Peyer's patch (tissue), 4 donors: ENCODE data around the gene DNAH8. TPM values are rescaled to one million over a fixed set of nuclear protein-coding genes. Genes with fewer than 3 reads are reported as not detected.

Experiments used
- DNase-seq, 3 donors: peaks; one replicate each; pipeline ENCODE4 v3.0.0-alpha.2; 2017 to 2019
- H3K27ac ChIP-seq, 4 donors: fragments of 200-600 bp; sonication (generic); one replicate each; pipeline ENCODE4 v1.5.1; 2016 to 2019
- H3K27me3 ChIP-seq, 2 donors: fragments of 200-600 bp; sonication (generic); one replicate each; pipeline ENCODE4 v1.5.1; 2019
- H3K36me3 ChIP-seq, 3 donors: fragments of 200-600 bp; sonication (generic); one replicate each; pipeline ENCODE4 v1.5.1; 2016 to 2019
- H3K4me1 ChIP-seq, 4 donors: fragments of 200-600 bp; sonication (generic); one replicate each; pipeline ENCODE4 v1.5.1; 2016 to 2019
- H3K4me3 ChIP-seq, 4 donors: fragments of 200-600 bp; sonication (generic); 1 replicate in 3 of 4; 2 replicates in 1 of 4; pipeline ENCODE4 v1.5.1; 2016 to 2019; ENCODE audit warnings: mild to moderate bottlenecking in 1 of 4
- H3K9me3 ChIP-seq, 4 donors: fragments of 200-600 bp; sonication (generic); one replicate each; pipeline ENCODE4 v1.5.1; 2016 to 2019; ENCODE audit warnings: mild to moderate bottlenecking in 1 of 4
- CTCF ChIP-seq, 6 experiments: fragments of 450-650 bp in 4 of 6; fragments of 200-600 bp in 2 of 6; sonication (generic) in 1 of 6; IDR thresholded peaks; one replicate each; pipeline ENCODE4 v1.5.1; 2017 to 2019; ENCODE audit warnings: antibody characterized with exemption in 6 of 6, mild to moderate bottlenecking in 3 of 6, moderate library complexity in 1 of 6
- POLR2A ChIP-seq, 2 donors: fragments of 450-650 bp; IDR thresholded peaks; one replicate each; pipeline ENCODE4 v1.5.1; 2017; ENCODE audit warnings: antibody characterized with exemption in 2 of 2, mild to moderate bottlenecking in 2 of 2, moderate library complexity in 2 of 2
- total RNA-seq, 4 donors: library from RNA; depleted of rRNA; stranded (reverse); fragments of >200 nt; gene quantifications; one replicate each; pipeline ENCODE4 v1.1.0, GENCODE V29; 2016

DNAH8 gene
- total RNA-seq, 4 donors from 2014 or later, result 0.83 TPM; not detected in 3

DNA sequence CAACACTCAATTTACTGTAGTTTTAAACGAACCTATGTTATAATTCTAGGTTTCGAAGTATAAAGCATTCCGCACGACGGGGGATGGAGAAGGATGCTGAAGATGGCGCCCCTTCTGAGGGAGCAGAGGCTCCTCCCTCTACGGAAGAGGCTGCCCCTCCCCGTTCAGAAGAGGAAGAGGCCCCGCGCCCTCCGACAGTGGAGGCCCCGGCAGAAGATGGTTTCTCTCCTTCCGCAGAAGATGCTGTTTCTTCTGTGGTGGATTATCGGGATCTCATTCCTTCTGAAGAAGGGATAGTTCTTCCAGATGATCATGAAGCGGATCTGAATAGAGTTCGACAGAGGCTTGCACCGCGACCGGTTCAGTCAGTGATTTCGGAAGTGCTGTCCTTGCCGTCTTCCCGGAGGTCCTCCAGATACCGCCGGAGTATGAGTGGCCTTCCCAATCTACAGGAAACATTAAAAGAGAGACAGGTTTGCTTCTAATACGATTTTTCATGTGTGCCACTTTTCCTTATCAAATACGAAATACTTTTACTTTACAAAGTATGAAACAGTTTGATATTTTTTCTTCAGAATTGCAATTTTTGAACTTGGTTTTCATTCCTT is 7.7 kb downstream of the DNAH8 start:
- Histone ChIP-seq H3K27ac (no peak overlapping the region), H3K4me3 (no peak overlapping the region), H3K36me3 (no peaks in the 10 kb centered on the region), H3K27me3 (no peaks in the 10 kb centered on the region), H3K9me3 (no peaks in the 10 kb centered on the region), H3K4me1 (no peaks in the 10 kb centered on the region)
- no peak for DNase-seq
- TF ChIP-seq CTCF (IDR thresholded peaks at IDR 0.05) (no peak), POLR2A (IDR thresholded peaks at IDR 0.05) (no peak)

GRCh38 chr6:38723783-38724182 is 8.7 kb downstream of the DNAH8 start:
- Histone ChIP-seq H3K4me1 (no peaks in the 10 kb centered on the region), H3K27ac (no peak overlapping the region), H3K36me3 (no peaks in the 10 kb centered on the region), H3K27me3 (no peaks in the 10 kb centered on the region), H3K4me3 (no peak overlapping the region), H3K9me3 (no peaks in the 10 kb centered on the region)
- TF ChIP-seq CTCF (IDR thresholded peaks at IDR 0.05), result no peak
- TF ChIP-seq POLR2A (IDR thresholded peaks at IDR 0.05), result no peak
- DNase-seq, result no peak

DNA sequence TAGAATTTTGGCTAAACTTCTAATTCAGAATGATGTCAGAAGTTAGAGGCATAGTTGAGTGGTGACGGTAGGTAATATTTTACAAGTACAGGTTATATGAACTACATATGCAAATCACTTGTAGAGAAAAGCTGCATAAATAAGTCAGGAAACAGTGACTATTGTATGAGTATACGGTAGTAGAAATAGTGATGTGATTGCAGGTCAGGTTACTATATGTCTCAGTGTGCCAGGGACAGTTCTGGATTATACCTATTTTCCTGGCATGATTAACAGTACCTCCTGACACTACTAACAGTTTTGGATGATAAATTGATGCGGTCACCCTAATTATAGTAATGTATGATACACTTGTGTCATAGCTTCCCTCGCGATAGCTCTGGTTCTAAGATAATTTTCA is 9.2 kb downstream of the DNAH8 start:
- DNase-seq, result no peak
- TF ChIP-seq POLR2A (IDR thresholded peaks at IDR 0.05) (no peak), CTCF (IDR thresholded peaks at IDR 0.05) (no peak)
- H3K36me3 ChIP-seq, result no peaks in the 10 kb centered on the region
- no peak overlapping the region for H3K27ac ChIP-seq
- H3K27me3 ChIP-seq, result no peaks in the 10 kb centered on the region
- H3K4me3 ChIP-seq, result no peak overlapping the region
- no peaks in the 10 kb centered on the region for H3K4me1 ChIP-seq
- no peaks in the 10 kb centered on the region for H3K9me3 ChIP-seq

DNA sequence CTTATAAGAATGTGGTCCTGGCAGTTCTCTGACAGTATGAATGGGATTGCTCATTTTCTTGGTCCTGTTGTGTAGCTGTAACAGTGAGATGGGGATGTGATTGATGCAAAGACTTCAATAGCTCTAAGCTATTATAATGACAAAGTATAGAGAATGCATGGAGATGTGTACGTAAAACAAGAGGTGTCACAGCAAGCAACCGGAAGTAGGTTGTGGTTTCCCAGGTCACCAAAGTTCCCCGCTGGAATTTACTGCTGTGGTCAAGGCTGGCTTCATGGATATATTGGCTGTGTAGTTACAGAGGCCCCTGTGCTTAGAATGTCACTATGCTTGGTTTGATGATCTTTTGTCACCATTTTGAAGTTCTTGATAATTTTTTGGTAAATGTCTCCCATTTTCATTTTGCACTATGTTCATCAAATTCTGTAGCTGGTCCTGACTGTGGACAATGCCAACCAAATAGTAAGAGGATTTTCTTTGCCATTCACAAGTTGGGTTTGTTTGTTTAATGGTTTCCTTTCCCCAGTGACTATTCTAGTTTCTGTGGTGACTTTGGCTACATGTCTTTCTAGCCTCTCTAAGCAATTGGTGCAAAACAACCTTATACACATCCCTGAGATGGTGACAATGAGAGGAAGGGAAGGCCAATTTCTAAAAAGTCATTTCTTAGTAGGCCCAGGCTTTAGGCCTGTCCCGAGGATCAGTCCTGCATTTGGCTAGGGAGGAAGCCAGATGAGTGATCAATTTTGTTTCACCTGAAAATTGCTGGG is 10.5 kb downstream of the DNAH8 start:
- H3K27me3 ChIP-seq, result no peaks in the 10 kb centered on the region
- no peaks in the 10 kb centered on the region for H3K36me3 ChIP-seq
- no peak overlapping the region for H3K4me3 ChIP-seq
- no peaks in the 10 kb centered on the region for H3K4me1 ChIP-seq
- H3K9me3 ChIP-seq, result no peaks in the 10 kb centered on the region
- no peak for DNase-seq
- TF ChIP-seq POLR2A (IDR thresholded peaks at IDR 0.05), result no peak
- no peak overlapping the region for H3K27ac ChIP-seq

- DNase-seq, result no peak
- TF ChIP-seq CTCF (IDR thresholded peaks at IDR 0.05) (no peak), POLR2A (IDR thresholded peaks at IDR 0.05) (no peak)
- Histone ChIP-seq H3K4me1 (no peaks in the 10 kb centered on the region), H3K27ac (no peak overlapping the region), H3K36me3 (no peaks in the 10 kb centered on the region), H3K4me3 (no peak overlapping the region), H3K27me3 (no peaks in the 10 kb centered on the region), H3K9me3 (no peaks in the 10 kb centered on the region)
Measured at GRCh38 chr6:38728203-38728602, 13.1 kb downstream of the DNAH8 start.

DNA sequence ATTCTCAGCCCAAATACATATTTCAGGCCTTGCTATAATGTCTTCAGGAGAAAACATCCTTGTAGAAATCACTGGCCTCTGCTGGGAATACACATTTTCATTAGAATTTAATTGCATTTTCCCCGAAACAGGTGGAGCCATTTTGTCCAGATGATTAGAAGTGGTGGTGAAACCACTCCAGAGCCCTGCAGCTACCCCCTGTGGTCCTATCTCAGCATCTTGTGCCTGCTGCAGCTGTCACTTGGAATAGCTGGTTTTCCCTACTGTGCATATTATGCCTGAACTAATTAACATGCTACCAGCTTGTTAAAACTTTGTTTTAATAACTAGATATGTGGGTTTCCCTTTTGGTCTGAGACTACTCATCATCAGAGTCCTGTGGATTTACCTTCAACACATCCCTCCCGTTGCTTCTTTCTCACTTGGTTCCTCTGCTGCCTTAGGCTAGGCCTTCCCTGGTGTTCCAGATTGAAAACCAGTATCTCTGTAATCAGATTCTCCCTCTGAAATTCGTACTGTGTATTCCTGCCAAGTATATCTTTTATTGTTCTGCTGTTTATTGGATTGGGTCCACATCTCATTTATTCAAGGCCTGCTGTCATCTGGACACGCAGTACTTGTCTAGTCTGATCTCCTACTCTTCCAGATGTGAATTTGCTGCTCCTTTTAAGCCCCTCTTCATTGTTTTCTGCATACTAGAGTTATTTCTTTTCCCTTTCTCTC is 15.2 kb downstream of the DNAH8 start:
- Histone ChIP-seq H3K27ac (no peak overlapping the region), H3K4me1 (no peaks in the 10 kb centered on the region), H3K27me3 (no peaks in the 10 kb centered on the region), H3K4me3 (no peak overlapping the region), H3K9me3 (no peaks in the 10 kb centered on the region), H3K36me3 (no peaks in the 10 kb centered on the region)
- TF ChIP-seq CTCF (IDR thresholded peaks at IDR 0.05), result no peak
- TF ChIP-seq POLR2A (IDR thresholded peaks at IDR 0.05), result no peak
- no peak for DNase-seq
